K562 (cell line): ENCODE measurements around the gene UBA52.

ENCODE experiments used
- BMI1 ChIP-seq: fragments of 150-350 bp; IDR thresholded peaks from 2 replicates; pipeline ENCODE4 v1.6.1; 2014; ENCODE audit warnings: low read length
- KDM4B ChIP-seq, 2 experiments: fragments of 450-650 bp in 1 of 2; sonication (generic) in 1 of 2; IDR thresholded peaks; 2 replicates each; pipeline ENCODE4 v1.6.1; 2016 to 2017; ENCODE audit warnings: borderline replicate concordance in 2 of 2, antibody characterized with exemption in 1 of 2, low read depth in 1 of 2, mild to moderate bottlenecking in 1 of 2
- POLR2A ChIP-seq: fragments of 450-650 bp; conservative IDR thresholded peaks from 2 replicates; pipeline ENCODE4 v1.6.1; 2016
- ZEB2 ChIP-seq: fragments of 450-650 bp; IDR thresholded peaks from 2 replicates; pipeline ENCODE4 v1.6.1; 2016
- ZNF232 ChIP-seq: sonication (generic); formaldehyde crosslinking; IDR thresholded peaks from 2 replicates; pipeline ENCODE4 v1.8.0; 2022; ENCODE audit warnings: mild to moderate bottlenecking, missing genetic modification reagents
- TF ChIP-seq, protein P1 (sequence below): fragments of 450-650 bp; conservative IDR thresholded peaks from 2 replicates; pipeline ENCODE4 v1.6.1; 2016; ENCODE audit warnings: missing genetic modification characterization, low read depth, mild to moderate bottlenecking, missing compliant biosample characterization, moderate library complexity
- TF ChIP-seq, protein P2 (sequence below): sonication (generic); formaldehyde crosslinking; IDR thresholded peaks from 2 replicates; pipeline ENCODE4 v1.8.1; 2023; ENCODE audit warnings: mild to moderate bottlenecking, missing genetic modification reagents
- TF ChIP-seq, protein P3 (sequence below), 2 experiments: fragments of 200-800 bp in 1 of 2; sonication (Bioruptor generic) in 1 of 2; sonication (generic) in 1 of 2; formaldehyde crosslinking in 1 of 2; IDR thresholded peaks in 1 of 2; conservative IDR thresholded peaks in 1 of 2; 2 replicates each; pipeline versions ENCODE4 v1.5.0 to v1.6.1; 2016 to 2020; ENCODE audit warnings: missing compliant biosample characterization in 1 of 2, missing genetic modification characterization in 1 of 2, missing genetic modification reagents in 1 of 2
- TF ChIP-seq, protein P4 (sequence below): sonication (generic); formaldehyde crosslinking; IDR thresholded peaks from 2 replicates; pipeline ENCODE4 v1.8.1; 2023; ENCODE audit warnings: mild to moderate bottlenecking, missing genetic modification reagents, moderate library complexity

DNA sequence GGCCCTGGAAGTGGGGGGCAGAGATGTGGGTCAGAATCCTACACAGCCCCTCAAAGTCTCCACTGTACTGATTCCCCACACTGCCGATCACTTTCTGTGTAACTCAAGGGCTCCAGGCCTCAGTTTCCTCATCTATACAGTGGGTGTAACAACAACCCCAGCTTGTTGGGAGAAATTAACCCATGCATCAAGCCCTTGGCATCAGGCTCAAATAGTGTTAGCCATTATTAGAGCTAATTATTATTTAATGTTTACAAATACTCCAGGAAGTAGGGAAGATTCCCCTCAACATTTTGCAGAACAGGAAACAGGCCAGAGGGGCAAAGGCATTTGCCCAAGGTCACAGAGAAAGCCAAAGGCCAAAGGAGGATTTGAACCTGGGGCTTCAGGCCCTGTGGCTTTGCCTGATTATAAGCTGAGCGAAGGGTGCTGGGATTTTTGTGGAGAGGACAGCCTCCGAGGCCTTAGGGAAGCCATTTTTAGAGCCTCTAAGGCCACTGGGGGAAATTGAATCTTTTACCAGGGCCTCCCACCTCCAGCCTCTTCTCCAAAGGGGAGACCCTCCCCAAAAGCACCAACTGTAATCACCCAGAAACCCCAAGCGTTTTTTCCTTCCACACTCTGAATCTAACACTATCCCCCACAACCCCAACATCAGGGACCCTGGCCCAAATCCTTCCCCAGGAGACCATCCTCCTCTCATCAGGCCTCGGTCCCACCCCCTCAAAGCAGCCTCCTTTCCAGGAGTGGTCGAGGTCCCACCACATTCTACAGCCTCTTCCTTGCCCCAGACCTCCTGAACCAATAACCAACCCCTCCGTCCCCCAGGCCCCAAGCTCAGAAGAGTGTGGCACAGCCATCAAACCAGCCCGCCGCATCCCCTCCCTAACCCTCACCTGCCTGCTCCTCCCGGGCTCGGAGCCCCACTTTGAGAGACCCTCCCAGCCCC, 29.4 kb upstream of the UBA52 start:
- TF ChIP-seq, protein P1, sequence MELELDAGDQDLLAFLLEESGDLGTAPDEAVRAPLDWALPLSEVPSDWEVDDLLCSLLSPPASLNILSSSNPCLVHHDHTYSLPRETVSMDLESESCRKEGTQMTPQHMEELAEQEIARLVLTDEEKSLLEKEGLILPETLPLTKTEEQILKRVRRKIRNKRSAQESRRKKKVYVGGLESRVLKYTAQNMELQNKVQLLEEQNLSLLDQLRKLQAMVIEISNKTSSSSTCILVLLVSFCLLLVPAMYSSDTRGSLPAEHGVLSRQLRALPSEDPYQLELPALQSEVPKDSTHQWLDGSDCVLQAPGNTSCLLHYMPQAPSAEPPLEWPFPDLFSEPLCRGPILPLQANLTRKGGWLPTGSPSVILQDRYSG (tag): no peak
- no peak for TF ChIP-seq KDM4B (IDR thresholded peaks at IDR 0.05; ENCODE audit: borderline replicate concordance in 2 of 2, low read depth in 1 of 2)
- TF ChIP-seq, protein P2, sequence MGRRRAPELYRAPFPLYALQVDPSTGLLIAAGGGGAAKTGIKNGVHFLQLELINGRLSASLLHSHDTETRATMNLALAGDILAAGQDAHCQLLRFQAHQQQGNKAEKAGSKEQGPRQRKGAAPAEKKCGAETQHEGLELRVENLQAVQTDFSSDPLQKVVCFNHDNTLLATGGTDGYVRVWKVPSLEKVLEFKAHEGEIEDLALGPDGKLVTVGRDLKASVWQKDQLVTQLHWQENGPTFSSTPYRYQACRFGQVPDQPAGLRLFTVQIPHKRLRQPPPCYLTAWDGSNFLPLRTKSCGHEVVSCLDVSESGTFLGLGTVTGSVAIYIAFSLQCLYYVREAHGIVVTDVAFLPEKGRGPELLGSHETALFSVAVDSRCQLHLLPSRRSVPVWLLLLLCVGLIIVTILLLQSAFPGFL (CRISPR knock-in tag): no peak
- TF ChIP-seq ZEB2: no peak
- no peak for TF ChIP-seq ZNF232
- TF ChIP-seq, protein P3, sequence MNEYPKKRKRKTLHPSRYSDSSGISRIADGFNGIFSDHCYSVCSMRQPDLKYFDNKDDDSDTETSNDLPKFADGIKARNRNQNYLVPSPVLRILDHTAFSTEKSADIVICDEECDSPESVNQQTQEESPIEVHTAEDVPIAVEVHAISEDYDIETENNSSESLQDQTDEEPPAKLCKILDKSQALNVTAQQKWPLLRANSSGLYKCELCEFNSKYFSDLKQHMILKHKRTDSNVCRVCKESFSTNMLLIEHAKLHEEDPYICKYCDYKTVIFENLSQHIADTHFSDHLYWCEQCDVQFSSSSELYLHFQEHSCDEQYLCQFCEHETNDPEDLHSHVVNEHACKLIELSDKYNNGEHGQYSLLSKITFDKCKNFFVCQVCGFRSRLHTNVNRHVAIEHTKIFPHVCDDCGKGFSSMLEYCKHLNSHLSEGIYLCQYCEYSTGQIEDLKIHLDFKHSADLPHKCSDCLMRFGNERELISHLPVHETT (CRISPR knock-in tag; conservative IDR thresholded peaks at IDR 0.05 in 1 of 2, IDR thresholded peaks at IDR 0.05 in 1 of 2): no peak
- TF ChIP-seq, protein P4, sequence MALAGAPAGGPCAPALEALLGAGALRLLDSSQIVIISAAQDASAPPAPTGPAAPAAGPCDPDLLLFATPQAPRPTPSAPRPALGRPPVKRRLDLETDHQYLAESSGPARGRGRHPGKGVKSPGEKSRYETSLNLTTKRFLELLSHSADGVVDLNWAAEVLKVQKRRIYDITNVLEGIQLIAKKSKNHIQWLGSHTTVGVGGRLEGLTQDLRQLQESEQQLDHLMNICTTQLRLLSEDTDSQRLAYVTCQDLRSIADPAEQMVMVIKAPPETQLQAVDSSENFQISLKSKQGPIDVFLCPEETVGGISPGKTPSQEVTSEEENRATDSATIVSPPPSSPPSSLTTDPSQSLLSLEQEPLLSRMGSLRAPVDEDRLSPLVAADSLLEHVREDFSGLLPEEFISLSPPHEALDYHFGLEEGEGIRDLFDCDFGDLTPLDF: no peak
- no peak for TF ChIP-seq POLR2A
- no peak for TF ChIP-seq BMI1
